HepG2 (cell line): Measurements from ENCODE around the gene PLBD2. TPM values are rescaled to one million over a fixed set of nuclear protein-coding genes. Genes with fewer than 3 reads are reported as not detected.

Experiments used
- ATAC-seq: fragments of 200-7000 bp; cut with Tn5 transposase; 3 replicates; pipeline ENCODE4 v1.9.1; 2020; ENCODE audit warnings: mild to moderate bottlenecking, moderate library complexity
- BruUV-seq: library from RNA; stranded (reverse); fragments of 400-500 nt; replicated peaks from 2 replicates; lab custom pipeline; 2021; lab: Mats Ljungman, UMichigan
- CTCF ChIA-PET: fragments of 300-600 bp; formaldehyde crosslinking; extraction: SDS; loops from one replicate; lab custom pipeline; 2021; ENCODE audit warnings: low total read pairs, inconsistent platforms, low intra/inter-chr PET ratio; lab: Yijun Ruan, JAX
- POLR2A ChIA-PET: fragments of 350-600 bp; sonication (Branson Sonifier 250); formaldehyde crosslinking; loops from one replicate; lab custom pipeline; 2020; ENCODE audit warnings: antibody characterized with exemption, inconsistent platforms; lab: Yijun Ruan, JAX
- DNase-seq: peaks from one replicate; pipeline ENCODE4 v3.0.0-alpha.2; 2015; ENCODE audit warnings: low spot score
- FAIRE-seq: peaks from 3 replicates; lab custom pipeline; 2011; peaks lifted over from hg19 to GRCh38; lab: Jason Lieb, UNC
- H2AFZ ChIP-seq: one replicate; pipeline ENCODE4 v1.6.1; 2011; ENCODE audit warnings: low read length, inconsistent platforms
- H3K27ac ChIP-seq: fragments of 300-600 bp; 3 replicates; pipeline ENCODE4 v1.8.0; 2011; ENCODE audit warnings: mixed run types, mild to moderate bottlenecking, mixed read lengths, low read length, inconsistent platforms; ENCODE audit not compliant: insufficient read depth; ENCODE audit errors: extremely low read length
- H3K27me3 ChIP-seq, 2 experiments: fragments of 200-600 bp in 1 of 2; 2 replicates in 1 of 2; 3 replicates in 1 of 2; pipeline versions ENCODE4 v1.6.0 to v1.8.0; 2011; ENCODE audit warnings: low read length in 2 of 2, mild to moderate bottlenecking in 2 of 2, moderate library complexity in 2 of 2, inconsistent platforms in 1 of 2; ENCODE audit not compliant: insufficient read depth in 2 of 2, control insufficient read depth in 1 of 2
- H3K36me3 ChIP-seq, 2 experiments: fragments of 200-600 bp in 1 of 2; replicated peaks in 1 of 2; 2 replicates in 1 of 2; 3 replicates in 1 of 2; pipeline versions ENCODE4 v1.5.1 to v1.8.0; 2011; ENCODE audit warnings: low read length in 2 of 2, inconsistent platforms in 1 of 2; ENCODE audit not compliant: insufficient read depth in 2 of 2, control insufficient read depth in 1 of 2
- H3K4me1 ChIP-seq: 2 replicates; pipeline ENCODE4 v1.5.1; 2012; ENCODE audit warnings: low read length, inconsistent platforms; ENCODE audit not compliant: insufficient read depth
- H3K4me2 ChIP-seq: 2 replicates; pipeline ENCODE4 v1.6.0; 2011; ENCODE audit warnings: low read depth, low read length, inconsistent platforms
- H3K4me3 ChIP-seq, 3 experiments: fragments of 200-600 bp in 1 of 3; sonication (generic), shearing (Covaris generic) in 1 of 3; replicated peaks in 1 of 3; 2 replicates each; pipeline ENCODE4 v1.5.1; 2011 to 2016; ENCODE audit warnings: low read length in 3 of 3, inconsistent platforms in 2 of 3, low read depth in 2 of 3, mild to moderate bottlenecking in 2 of 3, control low read depth in 1 of 3, mixed read lengths in 1 of 3; ENCODE audit not compliant: insufficient read depth in 1 of 3
- H3K79me2 ChIP-seq: one replicate; pipeline ENCODE4 v1.6.1; 2011; ENCODE audit warnings: low read length, inconsistent platforms; ENCODE audit not compliant: insufficient read depth
- H3K9ac ChIP-seq: 2 replicates; pipeline ENCODE4 v1.6.0; 2011; ENCODE audit warnings: mild to moderate bottlenecking, low read depth, low read length, inconsistent platforms; ENCODE audit not compliant: insufficient read depth
- H3K9me3 ChIP-seq: 2 replicates; pipeline ENCODE4 v1.5.1; 2012; ENCODE audit warnings: mild to moderate bottlenecking, low read length
- H4K20me1 ChIP-seq: 2 replicates; pipeline ENCODE4 v1.6.0; 2011; ENCODE audit warnings: inconsistent platforms, mild to moderate bottlenecking, low read length, moderate library complexity; ENCODE audit not compliant: insufficient read depth
- HCFC1 ChIP-seq: fragments of 150-350 bp; IDR thresholded peaks from 2 replicates; pipeline ENCODE4 v1.6.1; 2014; ENCODE audit warnings: low read depth, low read length
- HDAC6 ChIP-seq: fragments of 200-600 bp; sonication (generic); IDR thresholded peaks from 2 replicates; pipeline ENCODE4 v1.7.0; 2017; ENCODE audit warnings: mild to moderate bottlenecking, antibody characterized with exemption, low read length, low read depth
- HNRNPH1 ChIP-seq: fragments of 200-400 bp; formaldehyde crosslinking; optimal IDR thresholded peaks from 2 replicates; pipeline ENCODE3; 2017; ENCODE audit warnings: mild to moderate bottlenecking, low read depth, low read length
- KDM4B ChIP-seq: sonication (generic); formaldehyde crosslinking; IDR thresholded peaks from 2 replicates; pipeline ENCODE4 v1.4.0; 2020; ENCODE audit warnings: missing genetic modification reagents
- MIER2 ChIP-seq: IDR thresholded peaks from 2 replicates; pipeline ENCODE4 v1.6.1; 2016; ENCODE audit warnings: missing biosample characterization, missing genetic modification reagents
- POLR2A ChIP-seq, 2 experiments: IDR thresholded peaks; 2 replicates each; pipeline ENCODE4 v1.6.1; 2011; ENCODE audit warnings: low read depth in 2 of 2, low read length in 2 of 2, mild to moderate bottlenecking in 1 of 2, moderate library complexity in 1 of 2; ENCODE audit not compliant: insufficient read depth in 1 of 2
- POLR2G ChIP-seq: fragments of 200-400 bp; formaldehyde crosslinking; IDR thresholded peaks from 2 replicates; pipeline ENCODE4 v1.6.1; 2018; ENCODE audit warnings: mild to moderate bottlenecking, low read depth, low read length, moderate library complexity
- SIN3A ChIP-seq: IDR thresholded peaks from 2 replicates; pipeline ENCODE4 v1.6.1; 2011; ENCODE audit warnings: low read depth, mild to moderate bottlenecking, control low read depth, low read length, borderline replicate concordance
- SP140L ChIP-seq: sonication (generic); formaldehyde crosslinking; IDR thresholded peaks from 2 replicates; pipeline ENCODE4 v1.4.0; 2020; ENCODE audit warnings: missing genetic modification reagents, borderline replicate concordance
- TEAD3 ChIP-seq: optimal IDR thresholded peaks from 2 replicates; pipeline ENCODE3; 2016; ENCODE audit warnings: borderline replicate concordance
- WGBS: methylation state at CpG from one replicate; pipeline ENCODE4 v1.1.6; 2017; ENCODE audit warnings: low lambda C conversion rate; 5-methylcytosine and 5-hydroxymethylcytosine counted together
- in situ Hi-C: cut with HindIII; loops from 2 replicates; pipeline ENCODE4 v1.10.0; 2017; ENCODE audit warnings: low pct_unique_long_range_greater_than_20kb; ENCODE audit not compliant: extremely low pct_ligation_motif_present
- intact Hi-C: fragments of 100-400 bp; cut with micrococcal nuclease; formaldehyde crosslinking; loops from one replicate; pipeline ENCODE4 v1.10.0; 2022; ENCODE audit not compliant: unreplicated experiment
- polyA plus RNA-seq, 8 experiments: library from polyadenylated mRNA; depleted of rRNA in 3 of 8; stranded (reverse) in 7 of 8; unstranded in 1 of 8; fragments of >200 nt; fragmentation: Illumina TruSeq in 4 of 8; extraction: Trizol in 4 of 8; gene quantifications; 2 replicates each; pipeline versions ENCODE4 v1.2.1 to v1.2.3, GENCODE V29; 2011 to 2016; ENCODE audit warnings: low read depth in 4 of 8, missing spikeins in 1 of 8, mixed read lengths in 1 of 8; ENCODE audit not compliant: insufficient read depth in 1 of 8
- total RNA-seq, 5 experiments: library from RNA; depleted of rRNA; stranded (reverse); fragments of >200 nt; fragmentation: Illumina TruSeq; extraction: Trizol; gene quantifications; 2 replicates each; pipeline ENCODE4 v1.2.3, GENCODE V29; 2016; ENCODE audit warnings: low read depth in 1 of 5
- TF ChIP-seq, protein P1 (sequence below): sonication (generic); formaldehyde crosslinking; IDR thresholded peaks from 2 replicates; pipeline ENCODE4 v1.4.0; 2020; ENCODE audit warnings: missing genetic modification reagents
- TF ChIP-seq, protein P2 (sequence below): sonication (generic); formaldehyde crosslinking; IDR thresholded peaks from 2 replicates; pipeline ENCODE4 v1.4.0; 2020; ENCODE audit warnings: missing genetic modification reagents
- TF ChIP-seq, protein P3 (sequence below), 2 experiments: fragments of 450-650 bp in 1 of 2; sonication (generic) in 1 of 2; formaldehyde crosslinking in 1 of 2; IDR thresholded peaks; 2 replicates each; pipeline versions ENCODE4 v1.6.1 to v1.8.0; 2016 to 2022; ENCODE audit warnings: antibody characterized with exemption in 1 of 2, mild to moderate bottlenecking in 1 of 2, missing genetic modification reagents in 1 of 2

The PLBD2 gene
- total and polyA plus RNA-seq, 2 of the 13 experiments (the other 11 are each of a cell fraction or from before 2014, with no cell fraction given): 6.7 to 8.5 TPM

DNA sequence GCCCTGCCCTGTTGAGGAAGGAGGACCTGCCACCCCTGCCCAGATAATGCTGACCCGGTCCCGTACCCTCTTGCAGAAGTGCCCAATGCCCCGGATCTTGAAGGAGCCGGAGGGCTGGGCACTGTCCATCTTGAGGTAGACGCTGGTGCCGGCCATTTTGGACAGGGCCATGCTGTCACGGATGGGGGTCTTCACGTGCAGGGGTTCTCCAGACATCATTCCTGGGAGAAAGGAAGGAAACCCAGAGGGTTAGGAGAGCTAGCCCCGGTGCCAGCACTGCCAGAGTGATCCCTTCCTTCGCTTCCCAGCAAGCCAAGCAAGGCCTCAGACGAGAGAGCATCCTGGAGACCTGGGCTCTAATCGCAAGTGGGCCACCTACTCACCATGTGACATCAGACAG, 41.1 kb downstream of the PLBD2 start (continued):
- TF ChIP-seq TEAD3 (CRISPR knock-in tag) (no peak), HDAC6 (no peak), HNRNPH1 (no peak), HCFC1 (no peak), KDM4B (CRISPR knock-in tag) (no peak), POLR2G (no peak)
- TF ChIP-seq, protein P1, sequence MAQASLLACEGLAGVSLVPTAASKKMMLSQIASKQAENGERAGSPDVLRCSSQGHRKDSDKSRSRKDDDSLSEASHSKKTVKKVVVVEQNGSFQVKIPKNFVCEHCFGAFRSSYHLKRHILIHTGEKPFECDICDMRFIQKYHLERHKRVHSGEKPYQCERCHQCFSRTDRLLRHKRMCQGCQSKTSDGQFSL (CRISPR knock-in tag): no peak
- TF ChIP-seq, protein P2, sequence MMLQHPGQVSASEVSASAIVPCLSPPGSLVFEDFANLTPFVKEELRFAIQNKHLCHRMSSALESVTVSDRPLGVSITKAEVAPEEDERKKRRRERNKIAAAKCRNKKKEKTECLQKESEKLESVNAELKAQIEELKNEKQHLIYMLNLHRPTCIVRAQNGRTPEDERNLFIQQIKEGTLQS: no peak

DNA sequence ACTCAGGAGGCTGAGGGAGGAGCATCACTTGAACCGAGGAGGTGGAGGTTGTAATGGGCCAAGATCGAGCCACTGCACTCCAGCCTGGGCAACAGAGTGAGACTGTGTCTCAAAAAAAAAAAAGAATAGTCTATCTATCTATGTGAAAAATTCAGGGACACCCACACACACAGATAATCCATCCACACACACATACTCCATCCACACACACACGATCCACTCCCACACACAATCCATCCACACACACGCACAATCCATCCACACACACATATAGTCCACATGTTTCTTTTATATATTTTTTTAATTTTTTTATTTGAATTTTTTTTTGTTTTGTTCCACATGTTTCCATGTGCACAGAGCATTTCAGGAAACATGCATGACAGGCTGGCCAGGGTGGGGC, 42.0 kb downstream of the PLBD2 start:
- Histone ChIP-seq H3K27ac (no peak overlapping the region), H3K36me3 (no peaks in the 10 kb centered on the region)
- TF ChIP-seq MIER2 (no peak), SIN3A (no peak), SP140L (no peak), POLR2A (IDR thresholded peaks at IDR 0.05; ENCODE audit: insufficient read depth in 1 of 2, low read depth in 2 of 2, low read length in 2 of 2) (no peak)
- TF ChIP-seq, protein P3, sequence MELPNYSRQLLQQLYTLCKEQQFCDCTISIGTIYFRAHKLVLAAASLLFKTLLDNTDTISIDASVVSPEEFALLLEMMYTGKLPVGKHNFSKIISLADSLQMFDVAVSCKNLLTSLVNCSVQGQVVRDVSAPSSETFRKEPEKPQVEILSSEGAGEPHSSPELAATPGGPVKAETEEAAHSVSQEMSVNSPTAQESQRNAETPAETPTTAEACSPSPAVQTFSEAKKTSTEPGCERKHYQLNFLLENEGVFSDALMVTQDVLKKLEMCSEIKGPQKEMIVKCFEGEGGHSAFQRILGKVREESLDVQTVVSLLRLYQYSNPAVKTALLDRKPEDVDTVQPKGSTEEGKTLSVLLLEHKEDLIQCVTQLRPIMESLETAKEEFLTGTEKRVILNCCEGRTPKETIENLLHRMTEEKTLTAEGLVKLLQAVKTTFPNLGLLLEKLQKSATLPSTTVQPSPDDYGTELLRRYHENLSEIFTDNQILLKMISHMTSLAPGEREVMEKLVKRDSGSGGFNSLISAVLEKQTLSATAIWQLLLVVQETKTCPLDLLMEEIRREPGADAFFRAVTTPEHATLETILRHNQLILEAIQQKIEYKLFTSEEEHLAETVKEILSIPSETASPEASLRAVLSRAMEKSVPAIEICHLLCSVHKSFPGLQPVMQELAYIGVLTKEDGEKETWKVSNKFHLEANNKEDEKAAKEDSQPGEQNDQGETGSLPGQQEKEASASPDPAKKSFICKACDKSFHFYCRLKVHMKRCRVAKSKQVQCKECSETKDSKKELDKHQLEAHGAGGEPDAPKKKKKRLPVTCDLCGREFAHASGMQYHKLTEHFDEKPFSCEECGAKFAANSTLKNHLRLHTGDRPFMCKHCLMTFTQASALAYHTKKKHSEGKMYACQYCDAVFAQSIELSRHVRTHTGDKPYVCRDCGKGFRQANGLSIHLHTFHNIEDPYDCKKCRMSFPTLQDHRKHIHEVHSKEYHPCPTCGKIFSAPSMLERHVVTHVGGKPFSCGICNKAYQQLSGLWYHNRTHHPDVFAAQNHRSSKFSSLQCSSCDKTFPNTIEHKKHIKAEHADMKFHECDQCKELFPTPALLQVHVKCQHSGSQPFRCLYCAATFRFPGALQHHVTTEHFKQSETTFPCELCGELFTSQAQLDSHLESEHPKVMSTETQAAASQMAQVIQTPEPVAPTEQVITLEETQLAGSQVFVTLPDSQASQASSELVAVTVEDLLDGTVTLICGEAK (IDR thresholded peaks at IDR 0.05): no peak
- TF ChIP-seq, protein P3 (CRISPR knock-in tag; IDR thresholded peaks at IDR 0.05): no peak

More for the DNA sequence above, 42.0 kb downstream of the PLBD2 start:
- 25% methylated on average over 4 of the region's 4 CpGs for WGBS
- Histone ChIP-seq H3K4me3 (no peak overlapping the region), H4K20me1 (no peaks in the 10 kb centered on the region), H2AFZ (no peak overlapping the region), H3K9ac (no peak overlapping the region), H3K4me2 (no peak overlapping the region), H3K27me3 (peaks cover 3 to 6% of the 10 kb centered on the region in 2 experiments; a peak in 3 of 5 replicates), H3K4me1 (peaks cover 8% of the 10 kb centered on the region; the same call in 1 of the 2 replicates), H3K9me3 (no peaks in the 10 kb centered on the region), H3K79me2 (no peaks in the 10 kb centered on the region)
- no peak for DNase-seq
- ChIA-PET CTCF (no interaction called here), POLR2A (no interaction called here)
- intact Hi-C loops (no loop called here), in situ Hi-C loops (no loop called here)
- FAIRE-seq: no peak
- ATAC-seq: no peak
- BruUV-seq: no TSS peak
